ENCODE data around the gene SHISAL2B. TPM values are rescaled to one million over a fixed set of nuclear protein-coding genes. Genes with fewer than 3 reads are reported as not detected.

The SHISAL2B gene
- total RNA-seq, 1 experiment from 2014 or later: 15.2 TPM

Other genes with a start within 250 kb of the SHISAL2B start
- gene RGS7BP, start 184.5 kb upstream of the SHISAL2B start, total RNA-seq (2021): 1.7 to 5.1 TPM (median 3.4 TPM) in 3 replicates
- gene SREK1IP1, start 78.2 kb downstream of the SHISAL2B start, total RNA-seq (2021): 24.3 to 26.5 TPM (median 26.2 TPM) in 3 replicates
- gene CWC27, start 78.4 kb downstream of the SHISAL2B start, total RNA-seq (2021): 39.2 to 42.7 TPM (median 40.5 TPM) in 3 replicates

Measured in WTC11 (cell line).